HG02763 (cell line): ENCODE measurements around the gene GLRA2.

Experiments
- ATAC-seq: cut with Tn5 transposase; IDR thresholded peaks from one replicate; pipeline ENCODE4 v1.9.1; 2021; ENCODE audit warnings: mild to moderate bottlenecking, moderate library complexity; ENCODE audit not compliant: unreplicated experiment

The GLRA2 gene

GRCh38 chrX:14529290-14529989, at the start of gene GLRA2:
Gene GLRA2, plus strand, starts transcription at chrX:14529536. Its CDS starts 522 bp downstream, at chrX:14530058.
- ATAC-seq: no peak

- no peak for ATAC-seq
Measured at GRCh38 chrX:14489437-14489836, 39.9 kb upstream of the GLRA2 start.

- no peak for ATAC-seq
Measured at GRCh38 chrX:14491689-14492088, 37.6 kb upstream of the GLRA2 start.

GRCh38 chrX:14496674-14497073, 32.7 kb upstream of the GLRA2 start:
- peak; percentile 45 for ATAC-seq

- peak; percentile 75 for ATAC-seq
Measured at GRCh38 chrX:14497184-14497666, 32.1 kb upstream of the GLRA2 start.

GRCh38 chrX:14501327-14501726, 28.0 kb upstream of the GLRA2 start:
- ATAC-seq: no peak

- ATAC-seq: no peak
Measured at GRCh38 chrX:14504960-14505538, 24.3 kb upstream of the GLRA2 start.

GRCh38 chrX:14505648-14506047, 23.7 kb upstream of the GLRA2 start:
- ATAC-seq: no peak

- no peak for ATAC-seq
Measured at GRCh38 chrX:14506866-14507265, 22.5 kb upstream of the GLRA2 start.

GRCh38 chrX:14508025-14508690, 21.2 kb upstream of the GLRA2 start:
- ATAC-seq: no peak

- no peak for ATAC-seq
Measured at GRCh38 chrX:14509325-14510057, 19.8 kb upstream of the GLRA2 start.

GRCh38 chrX:14528629-14529289, 577 bp upstream of the GLRA2 start:
- no peak for ATAC-seq

- no peak for ATAC-seq
Measured at GRCh38 chrX:14533867-14534266, 4.5 kb downstream of the GLRA2 start.

- ATAC-seq: no peak
Measured at GRCh38 chrX:14546190-14546589, 16.9 kb downstream of the GLRA2 start.

- no peak for ATAC-seq
Measured at GRCh38 chrX:14554131-14554715, 24.9 kb downstream of the GLRA2 start.

GRCh38 chrX:14564058-14564457, 34.7 kb downstream of the GLRA2 start:
- ATAC-seq: no peak

GRCh38 chrX:14573161-14573560, 43.8 kb downstream of the GLRA2 start:
- ATAC-seq: no peak

- no peak for ATAC-seq
Measured at GRCh38 chrX:14581081-14581480, 51.7 kb downstream of the GLRA2 start.

GRCh38 chrX:14584548-14584947, 55.2 kb downstream of the GLRA2 start:
- ATAC-seq: no peak

- ATAC-seq: no peak
Measured at GRCh38 chrX:14590216-14590615, 60.9 kb downstream of the GLRA2 start.
